GM19025 (cell line): ENCODE measurements around the gene SLCO2B1.

ENCODE experiments used
- ATAC-seq: cut with Tn5 transposase; IDR thresholded peaks from one replicate; pipeline ENCODE4 v1.9.1; 2021; ENCODE audit warnings: mild to moderate bottlenecking, low read depth, moderate library complexity; ENCODE audit not compliant: unreplicated experiment

Gene SLCO2B1

GRCh38 chr11:75189911-75190310, 39.0 kb downstream of the SLCO2B1 start:
- ATAC-seq, result no peak

- ATAC-seq, result no peak
Measured at GRCh38 chr11:75190652-75191329, 39.9 kb downstream of the SLCO2B1 start.

- ATAC-seq, result no peak
Measured at GRCh38 chr11:75191330-75191717, 40.4 kb downstream of the SLCO2B1 start.

DNA sequence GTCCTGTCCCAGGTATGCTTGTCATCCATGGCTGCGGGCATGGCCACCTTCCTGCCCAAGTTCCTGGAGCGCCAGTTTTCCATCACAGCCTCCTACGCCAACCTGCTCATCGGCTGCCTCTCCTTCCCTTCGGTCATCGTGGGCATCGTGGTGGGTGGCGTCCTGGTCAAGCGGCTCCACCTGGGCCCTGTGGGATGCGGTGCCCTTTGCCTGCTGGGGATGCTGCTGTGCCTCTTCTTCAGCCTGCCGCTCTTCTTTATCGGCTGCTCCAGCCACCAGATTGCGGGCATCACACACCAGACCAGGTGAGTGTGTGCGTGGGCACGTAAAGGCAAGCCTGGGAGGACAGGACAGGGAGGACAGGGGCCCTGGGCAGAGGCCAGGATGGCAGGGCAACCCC, 42.4 kb downstream of the SLCO2B1 start:
- ATAC-seq, result no peak

GRCh38 chr11:75193711-75194110, 42.8 kb downstream of the SLCO2B1 start:
- ATAC-seq, result no peak

DNA sequence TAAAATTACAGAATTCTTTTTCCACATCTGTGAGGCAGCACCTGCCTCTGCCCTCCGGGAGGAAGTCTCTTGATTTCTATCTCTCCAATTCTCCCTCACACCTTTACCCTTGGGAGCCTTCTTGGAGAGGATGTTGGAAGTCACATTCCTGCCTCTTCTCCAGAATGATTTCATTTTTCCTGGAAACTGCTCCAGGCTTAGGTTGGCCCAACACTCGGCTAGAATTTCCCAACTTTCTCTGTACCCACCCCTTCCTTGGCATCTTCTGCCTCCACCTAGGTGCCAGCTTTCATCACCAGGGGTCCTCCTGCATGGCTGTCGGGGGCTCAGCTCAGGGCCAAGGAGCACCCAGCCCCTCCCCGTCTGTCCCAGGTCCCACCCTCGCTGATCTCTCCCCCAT, 43.2 kb downstream of the SLCO2B1 start:
- no peak for ATAC-seq

- ATAC-seq, result no peak
Measured at GRCh38 chr11:75195167-75195962, 44.5 kb downstream of the SLCO2B1 start.

- ATAC-seq, result no peak
Measured at GRCh38 chr11:75196426-75196825, 45.5 kb downstream of the SLCO2B1 start.

DNA sequence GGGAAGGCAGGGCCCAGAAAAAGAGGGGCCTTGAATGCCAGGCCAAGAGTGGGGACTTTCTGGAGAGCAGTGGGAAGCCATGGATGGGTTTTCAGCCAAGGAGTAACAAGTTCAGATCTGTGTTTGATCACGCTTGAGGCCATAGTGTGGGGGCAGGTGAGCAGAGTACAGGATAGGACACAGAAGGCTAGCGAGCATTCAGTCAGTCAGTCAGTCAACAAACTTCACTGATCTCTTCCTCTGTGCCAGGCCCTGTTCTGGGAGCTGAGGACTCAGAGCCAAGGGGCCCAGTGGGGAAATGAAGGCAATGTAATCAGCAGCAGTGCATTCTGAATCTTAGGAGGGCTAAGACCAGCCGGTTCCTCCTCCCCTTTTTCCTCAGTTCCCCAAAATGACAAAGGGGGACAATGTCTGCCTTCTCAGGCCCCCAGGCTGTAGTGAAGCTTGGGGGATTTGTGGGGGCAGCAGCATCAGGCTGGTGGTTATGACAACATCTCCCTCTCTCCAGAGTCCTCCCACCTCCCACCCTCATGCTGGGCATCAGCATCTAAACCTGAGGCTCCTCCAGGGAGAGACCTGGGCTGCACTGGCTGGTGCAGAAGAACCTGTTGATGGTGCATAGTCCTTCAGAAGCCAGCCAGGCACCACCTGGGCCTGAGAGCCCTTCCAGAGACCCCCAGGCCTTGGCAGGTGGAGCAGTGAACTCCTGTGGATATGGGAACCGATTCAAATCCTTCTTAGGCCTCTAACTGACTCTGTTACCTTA, 46.8 kb downstream of the SLCO2B1 start:
- no peak for ATAC-seq

DNA sequence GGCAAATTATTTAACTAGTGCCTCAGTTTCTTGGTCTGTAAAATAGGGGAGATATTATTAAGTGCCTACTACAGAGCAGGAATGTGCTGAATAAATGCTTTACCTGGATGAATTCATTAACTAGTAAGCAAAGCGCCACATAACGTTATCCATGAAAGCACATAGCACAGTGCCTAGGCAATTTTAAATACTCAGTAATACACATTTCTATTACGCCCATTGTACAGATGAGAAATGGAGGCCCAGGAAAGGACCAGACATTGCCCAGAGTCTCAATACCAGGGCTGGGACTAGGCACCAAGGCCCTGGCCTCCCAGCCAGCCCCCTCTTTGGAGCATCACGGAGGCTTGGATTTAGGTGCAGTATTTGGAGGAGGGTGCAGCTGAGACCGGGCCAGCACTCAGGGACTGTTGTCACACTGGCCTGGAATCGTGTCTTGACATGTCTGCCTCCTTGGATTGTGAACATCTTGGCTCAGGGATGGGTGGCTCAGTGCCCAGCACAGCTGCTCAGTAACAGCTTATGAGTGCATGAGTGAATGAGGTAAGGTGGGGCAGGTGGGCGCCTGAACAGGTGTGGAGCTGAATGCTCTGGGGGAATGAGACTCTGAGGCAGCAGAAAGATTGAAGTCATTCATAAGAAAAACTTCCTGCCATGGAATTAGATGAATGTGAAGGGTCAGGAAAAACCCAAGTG, 47.5 kb downstream of the SLCO2B1 start:
- no peak for ATAC-seq

DNA sequence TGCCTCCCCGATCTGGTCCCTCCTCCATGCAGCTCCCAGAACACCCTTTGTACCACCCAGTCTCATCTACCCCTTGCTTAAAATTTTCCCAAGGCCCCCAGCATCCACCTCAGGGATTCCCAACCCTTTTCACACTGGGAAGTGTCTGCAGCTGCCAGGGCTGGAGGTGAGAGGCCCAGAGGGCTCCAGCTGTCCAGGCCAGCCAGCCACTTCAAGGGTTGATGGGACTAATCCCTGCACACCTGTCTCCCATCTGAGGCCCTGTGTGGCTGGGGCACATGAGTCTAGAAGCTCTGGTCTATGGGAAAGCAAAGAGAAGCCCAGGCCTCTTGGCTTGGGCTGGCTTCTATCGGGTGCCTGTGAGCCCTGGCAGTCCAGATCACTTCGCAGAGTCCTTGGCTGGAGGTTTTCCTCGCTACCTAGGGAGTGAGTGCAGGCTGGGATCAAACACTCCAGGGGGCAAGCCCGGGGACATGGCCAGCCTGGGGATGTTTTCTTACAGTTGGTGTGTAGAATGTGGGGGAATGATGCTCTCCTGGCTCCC, 48.6 kb downstream of the SLCO2B1 start:
- no peak for ATAC-seq

GRCh38 chr11:75200051-75200450, 49.1 kb downstream of the SLCO2B1 start:
- no peak for ATAC-seq

DNA sequence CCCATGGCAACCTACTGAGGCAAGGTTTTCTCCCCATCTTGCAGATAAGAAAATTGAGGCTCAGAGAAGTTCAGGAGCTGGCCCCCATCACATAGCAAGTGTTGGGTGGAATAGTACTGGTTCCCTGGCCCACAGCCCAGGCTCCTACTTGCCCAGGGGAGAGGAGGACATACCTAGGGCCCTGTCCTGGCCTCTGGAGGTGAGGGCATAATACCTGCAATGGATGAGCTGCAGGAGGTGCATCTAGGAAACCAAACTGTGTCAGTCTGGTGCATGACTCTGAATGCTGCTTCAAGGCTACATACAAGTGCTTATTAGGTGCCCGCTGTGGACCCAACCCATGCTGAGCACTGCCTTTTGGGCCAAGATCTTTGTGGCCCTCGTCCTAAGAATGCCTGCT, 49.6 kb downstream of the SLCO2B1 start:
- no peak for ATAC-seq

GRCh38 chr11:75201771-75202170, 50.9 kb downstream of the SLCO2B1 start:
- ATAC-seq, result no peak

- ATAC-seq, result no peak
Measured at GRCh38 chr11:75202195-75202594, 51.3 kb downstream of the SLCO2B1 start.

- no peak for ATAC-seq
Measured at GRCh38 chr11:75203138-75203537, 52.2 kb downstream of the SLCO2B1 start.

DNA sequence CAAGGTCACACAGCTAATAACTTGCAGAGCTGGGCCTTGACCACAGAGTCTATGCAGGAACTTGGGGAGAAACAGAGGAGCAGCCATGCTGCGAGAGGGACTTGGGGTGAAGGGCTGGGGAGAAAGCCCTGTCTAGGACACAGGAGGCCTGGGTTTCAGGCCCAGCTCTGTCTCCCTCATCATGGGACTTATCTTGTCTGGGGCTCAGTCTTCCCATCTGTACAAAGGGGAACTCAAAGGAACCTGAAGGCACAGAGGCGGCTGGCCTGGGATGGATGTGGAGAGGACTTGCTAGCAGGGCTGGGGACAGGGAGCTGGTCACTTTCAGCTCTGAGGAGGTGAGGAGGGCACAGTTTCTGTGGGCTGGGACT, 52.7 kb downstream of the SLCO2B1 start:
- ATAC-seq, result no peak

DNA sequence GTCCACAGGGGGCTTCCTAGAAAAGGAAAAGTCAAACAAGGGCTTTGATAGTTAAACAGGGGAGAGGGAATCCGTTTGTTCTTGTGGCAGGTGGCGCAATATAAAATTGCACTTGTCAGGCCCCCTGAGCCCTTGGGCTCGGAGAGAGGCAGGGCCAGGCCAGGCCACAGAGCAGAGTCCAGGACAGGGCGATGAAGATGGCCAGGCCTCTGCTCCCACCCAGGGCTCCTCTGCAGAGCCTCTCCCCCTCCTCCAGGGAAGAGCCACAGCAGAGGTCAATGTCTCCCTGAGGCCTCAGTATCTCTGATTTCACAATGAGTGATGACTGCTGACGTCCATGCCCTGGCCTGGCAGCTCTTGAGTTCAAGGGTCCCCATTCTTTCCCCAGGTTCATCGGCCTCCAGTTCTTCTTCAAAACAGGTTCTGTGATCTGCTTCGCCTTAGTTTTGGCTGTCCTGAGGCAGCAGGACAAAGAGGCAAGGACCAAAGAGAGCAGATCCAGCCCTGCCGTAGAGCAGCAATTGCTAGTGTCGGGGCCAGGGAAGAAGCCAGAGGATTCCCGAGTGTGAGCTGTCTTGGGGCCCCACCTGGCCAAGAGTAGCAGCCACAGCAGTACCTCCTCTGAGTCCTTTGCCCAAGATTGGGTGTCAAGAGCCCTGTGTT, 53.2 kb downstream of the SLCO2B1 start:
- no peak for ATAC-seq

DNA sequence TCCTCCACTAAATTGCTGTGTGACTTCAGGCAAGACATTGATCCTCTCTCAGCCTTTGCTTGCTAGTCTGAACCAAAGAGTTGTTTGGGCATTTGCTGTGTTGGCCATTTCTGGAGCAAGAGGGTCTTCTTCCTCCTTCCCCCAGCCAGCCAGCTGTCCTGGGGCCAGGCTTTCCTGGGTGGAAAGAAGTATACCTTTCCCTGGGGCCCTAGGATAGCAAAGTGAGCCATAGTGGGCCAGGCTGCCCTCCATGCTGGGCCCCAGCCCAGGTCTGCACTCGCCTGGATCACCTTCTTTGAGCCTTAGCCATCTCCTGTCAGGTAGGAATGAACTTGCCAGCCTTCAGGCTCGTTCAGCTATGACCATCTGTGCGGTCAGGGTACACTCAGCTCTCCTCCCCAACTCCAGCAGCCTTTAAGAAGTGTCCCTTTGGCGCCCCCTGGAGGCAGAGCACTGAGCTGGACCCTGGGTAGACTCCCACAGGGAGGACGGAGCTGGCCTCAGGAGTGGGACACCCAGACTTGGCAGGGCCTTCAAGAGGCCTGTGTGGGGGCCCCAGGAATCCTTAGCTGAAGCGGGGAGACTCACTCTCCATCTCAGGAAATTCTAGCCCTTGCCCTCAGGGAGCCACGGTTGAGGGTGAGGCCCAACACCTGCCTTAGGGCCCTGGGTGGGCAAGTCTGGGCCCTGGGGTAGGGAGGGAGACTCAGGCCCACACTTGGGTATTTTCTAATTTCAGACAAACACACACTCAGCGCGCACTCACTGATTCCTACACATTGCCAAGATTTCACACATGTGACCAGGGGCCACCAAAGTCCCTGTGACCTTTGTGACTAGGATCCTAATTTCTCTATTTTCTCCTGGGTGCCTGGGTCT, 54.0 kb downstream of the SLCO2B1 start:
- no peak for ATAC-seq
